Left lung (tissue), 10 donors: Measurements from ENCODE around the gene MOCS2. TPM values are rescaled to one million over a fixed set of nuclear protein-coding genes. Genes with fewer than 3 reads are reported as not detected.

Experiments
- ATAC-seq: fragments of 200-7000 bp; cut with Tn5 transposase; one replicate; pipeline ENCODE4 v1.9.1; 2020; ENCODE audit warnings: moderate library complexity
- DNase-seq, 4 donors: peaks; one replicate each; pipeline ENCODE4 v3.0.0-alpha.2; 2013 to 2020
- H3K27ac ChIP-seq, 2 donors: fragments of 200-600 bp; sonication (generic) in 1 of 2; one replicate each; pipeline versions ENCODE4 v1.5.0 to v1.8.0; 2020 to 2021
- H3K27me3 ChIP-seq, 2 donors: fragments of 200-600 bp; sonication (generic) in 1 of 2; one replicate each; pipeline versions ENCODE4 v1.5.0 to v1.8.0; 2020 to 2021
- H3K36me3 ChIP-seq, 2 donors: fragments of 200-600 bp; sonication (generic) in 1 of 2; one replicate each; pipeline versions ENCODE4 v1.5.0 to v1.8.0; 2020 to 2021
- H3K4me1 ChIP-seq, 2 donors: fragments of 200-600 bp; one replicate each; pipeline ENCODE4 v1.8.0; 2021
- H3K4me3 ChIP-seq, 2 donors: fragments of 200-600 bp; sonication (generic) in 1 of 2; one replicate each; pipeline versions ENCODE4 v1.5.0 to v1.8.0; 2020 to 2021; ENCODE audit warnings: mild to moderate bottlenecking in 1 of 2
- H3K9me3 ChIP-seq, 2 donors: fragments of 200-600 bp; sonication (generic) in 1 of 2; one replicate each; pipeline versions ENCODE4 v1.5.0 to v1.8.0; 2020 to 2021
- intact Hi-C, 2 donors: fragments of 100-400 bp; cut with DNase I; formaldehyde crosslinking; loops; one replicate each; pipeline versions ENCODE4 v1.11.2 to v1.14.2; 2022
- polyA plus RNA-seq, 6 donors: library from polyadenylated mRNA; unstranded; fragments of 120-200 nt; gene quantifications; one replicate each; pipeline ENCODE4 v1.2.1, GENCODE V29; 2013; ENCODE audit not compliant: insufficient read length in 6 of 6
- total RNA-seq, 2 donors: library from RNA; stranded (reverse); fragmentation: NEBNext Ultra II Directional; extraction: Animal tissue kit (Norgen Biotek cat#: 25700); gene quantifications; one replicate each; pipeline ENCODE4 v1.2.1, GENCODE V29; 2021
- TF ChIP-seq, protein P1 (sequence below), 2 donors: fragments of 200-600 bp; sonication (generic) in 1 of 2; IDR thresholded peaks; one replicate each; pipeline versions ENCODE4 v1.5.0 to v1.8.0; 2021; ENCODE audit warnings: antibody characterized with exemption in 2 of 2
- donor health status: DM: no; HTN: yes; CAD: no.
- donor health status: DM: no; HTN: no; CAD: no.

MOCS2 gene
- total and polyA plus RNA-seq, 8 donors: 38.8 to 53.8 (median 45.5) TPM

DNA sequence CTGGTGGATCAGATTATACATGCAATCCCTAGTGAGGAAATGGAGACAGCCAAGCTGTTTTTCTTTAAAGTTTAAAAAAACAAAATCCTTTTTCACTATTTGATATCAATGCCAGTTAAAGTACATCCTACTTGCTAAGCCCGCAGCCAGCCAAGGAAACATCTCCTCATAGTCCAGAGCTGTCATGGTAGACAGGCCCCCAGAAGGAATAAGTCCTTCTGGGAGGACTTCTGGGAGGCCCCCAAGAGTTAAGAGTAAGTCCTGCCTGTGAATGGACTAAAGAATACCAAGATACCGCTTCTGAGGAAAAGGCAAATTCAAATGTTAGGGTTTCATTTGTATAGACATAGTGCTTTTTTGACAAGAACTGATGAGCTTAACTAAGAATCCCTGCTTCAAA, 38.3 kb downstream of the MOCS2 start:
- Histone ChIP-seq H3K27me3 (no peaks in the 10 kb centered on the region), H3K27ac (no peak overlapping the region), H3K4me3 (no peak overlapping the region), H3K36me3 (peaks cover 0 to 44% of the 10 kb centered on the region in 2 donors), H3K4me1 (no peaks in the 10 kb centered on the region), H3K9me3 (no peaks in the 10 kb centered on the region)
- DNase-seq: no peak
- intact Hi-C loops: no loop called here
- TF ChIP-seq, protein P1, sequence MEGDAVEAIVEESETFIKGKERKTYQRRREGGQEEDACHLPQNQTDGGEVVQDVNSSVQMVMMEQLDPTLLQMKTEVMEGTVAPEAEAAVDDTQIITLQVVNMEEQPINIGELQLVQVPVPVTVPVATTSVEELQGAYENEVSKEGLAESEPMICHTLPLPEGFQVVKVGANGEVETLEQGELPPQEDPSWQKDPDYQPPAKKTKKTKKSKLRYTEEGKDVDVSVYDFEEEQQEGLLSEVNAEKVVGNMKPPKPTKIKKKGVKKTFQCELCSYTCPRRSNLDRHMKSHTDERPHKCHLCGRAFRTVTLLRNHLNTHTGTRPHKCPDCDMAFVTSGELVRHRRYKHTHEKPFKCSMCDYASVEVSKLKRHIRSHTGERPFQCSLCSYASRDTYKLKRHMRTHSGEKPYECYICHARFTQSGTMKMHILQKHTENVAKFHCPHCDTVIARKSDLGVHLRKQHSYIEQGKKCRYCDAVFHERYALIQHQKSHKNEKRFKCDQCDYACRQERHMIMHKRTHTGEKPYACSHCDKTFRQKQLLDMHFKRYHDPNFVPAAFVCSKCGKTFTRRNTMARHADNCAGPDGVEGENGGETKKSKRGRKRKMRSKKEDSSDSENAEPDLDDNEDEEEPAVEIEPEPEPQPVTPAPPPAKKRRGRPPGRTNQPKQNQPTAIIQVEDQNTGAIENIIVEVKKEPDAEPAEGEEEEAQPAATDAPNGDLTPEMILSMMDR (IDR thresholded peaks at IDR 0.05): no peak
- ATAC-seq: no peak

DNA sequence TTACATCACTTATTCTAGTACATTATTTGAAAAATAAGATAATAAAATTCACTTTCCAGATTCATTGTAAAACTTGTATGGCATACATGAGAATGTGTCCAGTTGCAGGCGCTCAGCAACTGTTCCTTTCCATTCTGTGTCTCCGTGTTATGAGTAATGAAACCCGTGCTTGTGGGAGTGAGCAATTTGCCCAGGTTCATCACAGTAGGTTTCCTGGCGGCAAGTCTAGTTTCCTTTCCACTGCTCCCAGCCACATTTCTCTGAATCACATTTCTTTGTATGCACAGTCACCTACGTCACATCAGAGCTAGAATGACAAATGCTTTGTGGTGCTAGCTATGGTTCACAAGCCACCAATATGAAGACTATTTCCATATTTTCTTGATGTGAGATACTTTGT, 39.9 kb downstream of the MOCS2 start:
- no peaks in the 10 kb centered on the region for H3K9me3 ChIP-seq
- H3K4me1 ChIP-seq: no peaks in the 10 kb centered on the region
- no peak overlapping the region for H3K4me3 ChIP-seq
- ATAC-seq (no peak), DNase-seq (no peak)
- H3K36me3 ChIP-seq: peaks cover 0 to 43% of the 10 kb centered on the region in 2 donors
- TF ChIP-seq, protein P1 (IDR thresholded peaks at IDR 0.05): no peak
- no peaks in the 10 kb centered on the region for H3K27me3 ChIP-seq
- H3K27ac ChIP-seq: no peak overlapping the region
- intact Hi-C loops: no loop called here

DNA sequence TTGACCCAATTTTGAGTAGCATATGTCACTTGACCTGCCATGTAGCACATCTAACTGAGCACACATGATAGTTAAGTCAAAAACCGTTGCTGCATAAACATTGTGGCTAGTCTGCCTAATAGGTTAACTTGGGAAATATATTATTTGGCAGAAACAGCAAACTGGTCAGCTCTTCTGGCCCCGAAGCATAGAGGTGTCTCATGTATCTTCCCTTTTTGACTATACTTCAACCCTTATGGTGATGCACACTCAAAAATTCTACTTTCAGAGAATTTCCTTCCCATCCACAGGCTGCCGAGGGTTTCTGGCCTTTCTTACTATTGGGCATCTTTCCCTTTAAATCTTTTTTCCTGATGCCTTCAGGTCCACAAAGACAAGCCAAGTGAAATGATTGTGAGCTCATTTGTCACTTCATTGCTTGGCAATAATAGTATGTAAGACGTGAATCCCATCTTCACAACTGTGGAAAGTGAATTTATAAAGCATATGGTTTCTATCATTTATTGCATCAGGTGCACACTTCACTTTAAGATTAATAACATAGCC, 41.2 kb downstream of the MOCS2 start:
- H3K27ac ChIP-seq: no peak overlapping the region
- H3K4me1 ChIP-seq: no peaks in the 10 kb centered on the region
- H3K27me3 ChIP-seq: no peaks in the 10 kb centered on the region
- DNase-seq (no peak), ATAC-seq (no peak)
- no peak overlapping the region for H3K4me3 ChIP-seq
- no peaks in the 10 kb centered on the region for H3K9me3 ChIP-seq
- H3K36me3 ChIP-seq: peaks cover 0 to 41% of the 10 kb centered on the region in 2 donors
- TF ChIP-seq, protein P1 (IDR thresholded peaks at IDR 0.05): no peak
- intact Hi-C loops: no loop called here

DNA sequence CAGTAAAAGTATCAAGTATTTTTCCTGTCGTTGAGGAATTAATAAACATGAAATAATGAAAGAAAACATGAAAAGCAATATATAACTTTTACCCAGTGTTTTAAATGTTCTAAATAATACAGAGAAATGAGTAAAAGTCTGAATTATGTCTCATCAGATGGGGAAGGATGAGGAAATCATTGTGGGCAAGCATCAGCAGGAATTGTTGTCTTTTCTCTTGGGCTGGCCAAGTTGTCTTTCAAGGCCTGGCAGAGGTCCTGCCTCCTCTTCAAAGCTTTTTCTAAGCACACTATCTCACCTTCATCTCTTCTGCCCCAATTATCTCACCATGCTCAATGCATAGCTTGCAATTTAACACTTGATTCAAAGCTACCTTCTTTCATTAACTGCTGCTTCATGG, 41.9 kb downstream of the MOCS2 start:
- no peaks in the 10 kb centered on the region for H3K27me3 ChIP-seq
- ATAC-seq (no peak), DNase-seq (no peak)
- TF ChIP-seq, protein P1 (IDR thresholded peaks at IDR 0.05): no peak
- H3K36me3 ChIP-seq: peaks cover 0 to 41% of the 10 kb centered on the region in 2 donors
- intact Hi-C loops: no loop called here
- no peak overlapping the region for H3K4me3 ChIP-seq
- H3K9me3 ChIP-seq: no peaks in the 10 kb centered on the region
- H3K27ac ChIP-seq: no peak overlapping the region
- H3K4me1 ChIP-seq: no peaks in the 10 kb centered on the region

DNA sequence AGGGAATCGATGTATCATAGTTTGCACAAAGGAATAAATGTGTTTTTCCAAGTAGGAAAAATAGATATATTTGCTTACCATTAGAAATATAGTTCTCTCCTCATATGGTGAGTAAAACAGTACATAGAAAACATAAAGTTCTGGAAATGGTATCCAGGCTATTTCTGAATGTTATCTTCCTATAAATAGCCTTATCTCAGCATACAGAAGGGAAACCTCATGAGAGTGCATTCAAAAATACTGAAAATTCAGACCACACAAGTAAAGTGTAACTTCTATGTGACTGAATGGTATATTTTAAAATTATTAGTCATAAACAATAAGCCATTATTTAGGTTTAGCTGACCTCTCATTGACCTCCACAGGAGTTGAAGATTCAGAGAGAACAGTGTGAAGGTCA, 43.5 kb downstream of the MOCS2 start:
- DNase-seq (no peak), ATAC-seq (no peak)
- Histone ChIP-seq H3K4me3 (no peak overlapping the region), H3K27ac (no peak overlapping the region), H3K36me3 (peaks cover 0 to 41% of the 10 kb centered on the region in 2 donors), H3K4me1 (no peaks in the 10 kb centered on the region), H3K9me3 (no peaks in the 10 kb centered on the region), H3K27me3 (no peaks in the 10 kb centered on the region)
- TF ChIP-seq, protein P1 (IDR thresholded peaks at IDR 0.05): no peak
- intact Hi-C loops: no loop called here
